GM23248 (cell line): Measurements from ENCODE around the gene DUSP1. TPM values are rescaled to one million over a fixed set of nuclear protein-coding genes. Genes with fewer than 3 reads are reported as not detected.

Experiments
- DNase-seq: peaks from one replicate; pipeline ENCODE4 v3.0.0-alpha.2; 2015
- H2AFZ ChIP-seq: fragments of 200-600 bp; sonication (generic); 2 replicates; pipeline ENCODE4 v1.6.1; 2016; ENCODE audit warnings: antibody characterized with exemption
- H3F3A ChIP-seq: fragments of 200-600 bp; sonication (generic); 2 replicates; pipeline ENCODE4 v1.6.1; 2016; ENCODE audit warnings: mild to moderate bottlenecking, antibody characterized with exemption, mixed run types; ENCODE audit not compliant: insufficient read depth
- H3K27ac ChIP-seq: fragments of 200-600 bp; sonication (generic); 2 replicates; pipeline ENCODE4 v1.5.1; 2016; ENCODE audit warnings: mild to moderate bottlenecking
- H3K27me3 ChIP-seq: fragments of 200-600 bp; sonication (generic); replicated peaks from 2 replicates; pipeline ENCODE4 v1.6.1; 2016; ENCODE audit warnings: mild to moderate bottlenecking; ENCODE audit not compliant: insufficient read depth
- H3K36me3 ChIP-seq: fragments of 200-600 bp; sonication (generic); 2 replicates; pipeline ENCODE4 v1.6.1; 2016; ENCODE audit warnings: low read depth, mild to moderate bottlenecking
- H3K4me1 ChIP-seq: fragments of 200-600 bp; sonication (generic); 2 replicates; pipeline ENCODE4 v1.6.1; 2016; ENCODE audit warnings: mild to moderate bottlenecking; ENCODE audit not compliant: insufficient read depth
- H3K4me2 ChIP-seq: fragments of 200-600 bp; sonication (generic); one replicate; pipeline ENCODE4 v1.6.1; 2016; ENCODE audit warnings: mild to moderate bottlenecking; ENCODE audit not compliant: unreplicated experiment
- H3K4me3 ChIP-seq: fragments of 200-600 bp; sonication (generic); 2 replicates; pipeline ENCODE4 v1.5.1; 2016; ENCODE audit warnings: mild to moderate bottlenecking
- H3K79me2 ChIP-seq: fragments of 200-600 bp; sonication (generic); 2 replicates; pipeline ENCODE4 v1.6.1; 2016; ENCODE audit warnings: mild to moderate bottlenecking; ENCODE audit not compliant: insufficient read depth
- H3K9ac ChIP-seq: fragments of 200-600 bp; sonication (generic); 2 replicates; pipeline ENCODE4 v1.6.1; 2016; ENCODE audit warnings: mild to moderate bottlenecking
- H3K9me2 ChIP-seq: fragments of 200-600 bp; sonication (generic); 2 replicates; pipeline ENCODE4 v1.6.1; 2016; ENCODE audit warnings: mixed run types, mild to moderate bottlenecking, moderate library complexity; ENCODE audit not compliant: insufficient read depth
- H3K9me3 ChIP-seq: fragments of 200-600 bp; sonication (generic); one replicate; pipeline ENCODE4 v1.6.1; 2017; ENCODE audit warnings: low read depth
- H4K20me1 ChIP-seq: fragments of 200-600 bp; sonication (generic); 2 replicates; pipeline ENCODE4 v1.6.0; 2016; ENCODE audit not compliant: insufficient read depth
- EZH2 ChIP-seq: fragments of 200-600 bp; sonication (generic); IDR thresholded peaks from 2 replicates; pipeline ENCODE4 v1.6.1; 2018; ENCODE audit warnings: antibody characterized with exemption, mild to moderate bottlenecking; ENCODE audit not compliant: insufficient read depth, poor library complexity, severe bottlenecking
- EZH2phosphoT487 ChIP-seq: fragments of 200-600 bp; sonication (generic); IDR thresholded peaks from 2 replicates; pipeline ENCODE4 v1.6.1; 2018; ENCODE audit warnings: antibody characterized with exemption, moderate library complexity, mild to moderate bottlenecking, low read depth; ENCODE audit not compliant: insufficient read depth
- WGBS, 2 experiments: methylation state at CpG; one replicate each; pipeline ENCODE4 v1.1.6; 2015 to 2017; ENCODE audit warnings: low lambda C conversion rate in 2 of 2, low coverage in 1 of 2; ENCODE audit errors: missing lambda C conversion rate in 2 of 2; 5-methylcytosine and 5-hydroxymethylcytosine counted together
- in situ Hi-C: fragments of 300-500 bp; cut with MboI; formaldehyde crosslinking; loops from 2 replicates; pipeline ENCODE4 v1.15.0; 2020
- polyA plus RNA-seq: library from polyadenylated mRNA; unstranded; fragments of >200 nt; fragmentation: Nextera tagmentation; extraction: Ambion mirVana; gene quantifications from 2 replicates; pipeline ENCODE4 v1.2.1, GENCODE V29; 2016
- total RNA-seq: library from RNA; depleted of rRNA; stranded (reverse); fragments of >200 nt; shearing (Covaris generic); gene quantifications from 2 replicates; pipeline ENCODE4 v1.2.3, GENCODE V29; 2014

The DUSP1 gene
- total and polyA plus RNA-seq, 2 experiments from 2014 or later = 264 to 443 TPM

- DNase-seq = no peak
These were observed 23.5 kb downstream of the DUSP1 start for GRCh38 chr5:172747471-172747870.

GRCh38 chr5:172746725-172747124 lies 24.3 kb downstream of the DUSP1 start:
- no peak for TF ChIP-seq EZH2phosphoT487
- TF ChIP-seq EZH2 = no peak
- Histone ChIP-seq H2AFZ (no peak overlapping the region), H3K79me2 (no peaks in the 10 kb centered on the region), H3K9ac (no peak overlapping the region), H3K9me2 (no peaks in the 10 kb centered on the region), H3K4me3 (no peak overlapping the region), H3K9me3 (no peaks in the 10 kb centered on the region), H3K27ac (no peak overlapping the region), H3K27me3 (no peaks in the 10 kb centered on the region), H3K36me3 (no peaks in the 10 kb centered on the region), H4K20me1 (no peaks in the 10 kb centered on the region), H3K4me2 (no peak overlapping the region), H3F3A (no peaks in the 10 kb centered on the region), H3K4me1 (peaks cover 1% of the 10 kb centered on the region; the same call in 1 of the 2 replicates)
- in situ Hi-C loops = no loop called here
- DNase-seq = no peak
- 68 to 70% methylated on average over 3 of the region's 3 CpGs for WGBS, 2 experiments

More at GRCh38 chr5:172747471-172747870, 23.5 kb downstream of the DUSP1 start:
- H3K36me3 ChIP-seq = no peaks in the 10 kb centered on the region
- no peaks in the 10 kb centered on the region for H3F3A ChIP-seq
- H3K9me3 ChIP-seq = no peaks in the 10 kb centered on the region
- in situ Hi-C loops = no loop called here
- 33 to 38% methylated on average over 3 of the region's 3 CpGs for WGBS, 2 experiments
- H3K9me2 ChIP-seq = no peaks in the 10 kb centered on the region
- no peaks in the 10 kb centered on the region for H4K20me1 ChIP-seq
- no peak overlapping the region for H3K4me3 ChIP-seq
- no peak for TF ChIP-seq EZH2phosphoT487
- no peak overlapping the region for H3K4me2 ChIP-seq
- no peak overlapping the region for H2AFZ ChIP-seq
- no peaks in the 10 kb centered on the region for H3K4me1 ChIP-seq
- no peak overlapping the region for H3K27ac ChIP-seq
- H3K9ac ChIP-seq = no peak overlapping the region
- H3K79me2 ChIP-seq = no peaks in the 10 kb centered on the region
- H3K27me3 ChIP-seq = no peaks in the 10 kb centered on the region

- Histone ChIP-seq H3K27ac (no peak overlapping the region), H3K9me2 (no peaks in the 10 kb centered on the region), H3K4me2 (no peak overlapping the region), H3K9ac (no peak overlapping the region), H3K9me3 (no peaks in the 10 kb centered on the region), H3K4me3 (no peak overlapping the region), H3F3A (peaks cover 8% of the 10 kb centered on the region), H4K20me1 (no peaks in the 10 kb centered on the region), H3K27me3 (no peaks in the 10 kb centered on the region), H3K4me1 (peaks cover 10% of the 10 kb centered on the region), H2AFZ (no peak overlapping the region), H3K36me3 (no peaks in the 10 kb centered on the region), H3K79me2 (no peaks in the 10 kb centered on the region)
- in situ Hi-C loops = no loop called here
- 66 to 72% methylated on average over 3 of the region's 3 CpGs for WGBS, 2 experiments
- no peak for DNase-seq
- TF ChIP-seq EZH2 (no peak), EZH2phosphoT487 (no peak)
These were observed 25.2 kb downstream of the DUSP1 start for GRCh38 chr5:172745838-172746237.

GRCh38 chr5:172745406-172745805 lies 25.6 kb downstream of the DUSP1 start:
- peaks cover 13% of the 10 kb centered on the region for H3K4me1 ChIP-seq
- no peaks in the 10 kb centered on the region for H3K27me3 ChIP-seq
- in situ Hi-C loops = no loop called here
- H3K79me2 ChIP-seq = no peaks in the 10 kb centered on the region
- H3F3A ChIP-seq = peaks cover 8% of the 10 kb centered on the region
- TF ChIP-seq EZH2phosphoT487 (no peak), EZH2 (no peak)
- no peak overlapping the region for H3K4me2 ChIP-seq
- no peaks in the 10 kb centered on the region for H3K9me2 ChIP-seq
- WGBS, 2 experiments = 87 to 90% methylated on average over 8 of the region's 8 CpGs
- H3K9ac ChIP-seq = no peak overlapping the region
- no peaks in the 10 kb centered on the region for H3K9me3 ChIP-seq
- DNase-seq = no peak
- H3K4me3 ChIP-seq = no peak overlapping the region
- H4K20me1 ChIP-seq = no peaks in the 10 kb centered on the region
- H3K27ac ChIP-seq = no peak overlapping the region
- H2AFZ ChIP-seq = no peak overlapping the region
- no peaks in the 10 kb centered on the region for H3K36me3 ChIP-seq
